ENCODE results near the gene PSEN1.

Gene PSEN1

DNA sequence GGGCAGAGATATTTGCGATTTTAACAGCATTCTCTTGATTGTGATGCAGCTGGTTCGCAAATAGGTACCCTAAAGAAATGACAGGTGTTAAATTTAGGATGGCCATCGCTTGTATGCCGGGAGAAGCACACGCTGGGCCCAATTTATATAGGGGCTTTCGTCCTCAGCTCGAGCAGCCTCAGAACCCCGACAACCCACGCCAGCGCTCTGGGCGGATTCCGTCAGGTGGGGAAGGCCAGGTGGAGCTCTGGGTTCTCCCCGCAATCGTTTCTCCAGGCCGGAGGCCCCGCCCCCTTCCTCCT lies 271 bp upstream of the PSEN1 start:
- H2AK5ac ChIP-seq (ENCODE audit: low read depth, low read length), result no peak overlapping the region
- no peak for DNase-seq (ENCODE audit: low spot score)
- no peak overlapping the region for H4K8ac ChIP-seq (ENCODE audit: low read depth, low read length)
- no peak overlapping the region for H3K27ac ChIP-seq (replicated peaks; ENCODE audit: low read length)
- H3K36me3 ChIP-seq (replicated peaks in 1 of 2; ENCODE audit: control insufficient read depth in 2 of 2, insufficient read depth in 2 of 2, low read length in 2 of 2), result peaks cover 0 to 2% of the 10 kb centered on the region in 2 donors
- no peak overlapping the region for H3K9ac ChIP-seq (ENCODE audit: low read depth, low read length, poor library complexity)
- no peaks in the 10 kb centered on the region for H3K27me3 ChIP-seq (ENCODE audit: control insufficient read depth in 3 of 3, insufficient read depth in 3 of 3, low read depth in 1 of 3, low read length in 3 of 3)
- H2BK12ac ChIP-seq (ENCODE audit: low read length), result no peak overlapping the region
- H3K14ac ChIP-seq (ENCODE audit: low read length), result no peak overlapping the region
- no peak overlapping the region for H3K23ac ChIP-seq (ENCODE audit: low read depth, low read length, poor library complexity)
- H3K4ac ChIP-seq (ENCODE audit: low read length), result no peak overlapping the region
- no peak overlapping the region for H2BK15ac ChIP-seq (ENCODE audit: low read length)
- peaks cover 3 to 8% of the 10 kb centered on the region in 2 donors for H3K4me1 ChIP-seq (ENCODE audit: control insufficient read depth in 2 of 2, insufficient read depth in 1 of 2, low read depth in 1 of 2, low read length in 2 of 2)
- H3K18ac ChIP-seq (ENCODE audit: low read length), result no peak overlapping the region
- WGBS, 2 donors (ENCODE audit: extremely low coverage in 2 of 2, insufficient read length in 2 of 2, insufficient replicate concordance in 1 of 2), result no CpG with 5 or more reads among the region's 16 CpGs
- H3K79me1 ChIP-seq (ENCODE audit: low read depth, low read length), result peaks cover 16% of the 10 kb centered on the region
- H2AFZ ChIP-seq (ENCODE audit: low read length), result peak overlapping the region; percentile 94
- H4K91ac ChIP-seq (ENCODE audit: low read depth, low read length, poor library complexity), result no peak overlapping the region
- H3K4me2 ChIP-seq (ENCODE audit: insufficient read depth, low read length, poor library complexity, severe bottlenecking), result peak overlapping the region; percentile 75
- H2BK120ac ChIP-seq (ENCODE audit: low read depth, low read length), result no peak overlapping the region
- peaks cover 2 to 5% of the 10 kb centered on the region in 2 donors for H3K9me3 ChIP-seq (replicated peaks in 1 of 2; ENCODE audit: control insufficient read depth in 2 of 2, insufficient read depth in 1 of 2, low read depth in 1 of 2, low read length in 2 of 2)
- peak overlapping the region; percentile 86 to 91 for H3K4me3 ChIP-seq (ENCODE audit: low read length in 2 of 2)
- H2BK5ac ChIP-seq (ENCODE audit: low read length), result peak overlapping the region; percentile 93

DNA sequence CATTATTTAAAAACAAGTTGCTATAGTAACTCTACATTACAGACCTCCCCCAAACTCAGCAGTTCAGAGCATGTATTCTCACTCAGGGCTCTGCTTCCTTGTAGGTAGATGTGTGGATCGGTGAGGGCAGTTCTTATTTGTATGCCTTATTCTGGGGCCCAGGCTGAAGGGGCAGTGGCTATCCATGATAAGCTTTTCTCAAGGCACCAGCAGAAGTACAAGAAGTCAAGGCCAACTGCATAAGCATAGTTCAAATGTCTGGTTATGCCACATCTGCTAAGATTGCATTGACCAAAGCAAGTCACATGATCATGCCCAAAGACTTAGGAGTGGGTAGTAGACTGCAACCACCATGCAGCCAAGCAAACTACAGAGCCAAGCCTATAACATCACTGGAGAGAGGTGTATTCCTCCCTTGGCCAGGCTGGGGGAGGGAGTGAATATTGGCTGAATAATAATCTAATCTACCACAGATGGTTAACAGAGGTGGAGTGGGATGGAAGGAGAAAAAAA lies 4.6 kb downstream of the PSEN1 start:
- no peak overlapping the region for H3K4ac ChIP-seq (ENCODE audit: low read length)
- no peak overlapping the region for H3K9ac ChIP-seq (ENCODE audit: low read depth, low read length, poor library complexity)
- H3K4me1 ChIP-seq (ENCODE audit: control insufficient read depth in 2 of 2, insufficient read depth in 1 of 2, low read depth in 1 of 2, low read length in 2 of 2), result peaks cover 13 to 15% of the 10 kb centered on the region in 2 donors
- peaks cover 0 to 4% of the 10 kb centered on the region in 2 donors for H3K36me3 ChIP-seq (replicated peaks in 1 of 2; ENCODE audit: control insufficient read depth in 2 of 2, insufficient read depth in 2 of 2, low read length in 2 of 2)
- no peak overlapping the region for H3K18ac ChIP-seq (ENCODE audit: low read length)
- H3K9me3 ChIP-seq (replicated peaks in 1 of 2; ENCODE audit: control insufficient read depth in 2 of 2, insufficient read depth in 1 of 2, low read depth in 1 of 2, low read length in 2 of 2), result peaks cover 2 to 4% of the 10 kb centered on the region in 2 donors
- no peak overlapping the region for H2BK5ac ChIP-seq (ENCODE audit: low read length)
- H3K4me2 ChIP-seq (ENCODE audit: insufficient read depth, low read length, poor library complexity, severe bottlenecking), result no peak overlapping the region
- H4K91ac ChIP-seq (ENCODE audit: low read depth, low read length, poor library complexity), result no peak overlapping the region
- DNase-seq (ENCODE audit: low spot score), result no peak
- WGBS, 2 donors (ENCODE audit: extremely low coverage in 2 of 2, insufficient read length in 2 of 2, insufficient replicate concordance in 1 of 2), result no CpG with 5 or more reads among the region's 1 CpG
- no peak overlapping the region for H2BK12ac ChIP-seq (ENCODE audit: low read length)
- H2BK120ac ChIP-seq (ENCODE audit: low read depth, low read length), result no peak overlapping the region
- H3K4me3 ChIP-seq (ENCODE audit: low read length in 2 of 2), result peak overlapping the region in 1 of 2 donors; percentile 30
- no peaks in the 10 kb centered on the region for H3K27me3 ChIP-seq (ENCODE audit: control insufficient read depth in 3 of 3, insufficient read depth in 3 of 3, low read depth in 1 of 3, low read length in 3 of 3)
- no peak overlapping the region for H2BK15ac ChIP-seq (ENCODE audit: low read length)
- H3K27ac ChIP-seq (replicated peaks; ENCODE audit: low read length), result no peak overlapping the region
- peaks cover 17% of the 10 kb centered on the region for H3K79me1 ChIP-seq (ENCODE audit: low read depth, low read length)
- H2AK5ac ChIP-seq (ENCODE audit: low read depth, low read length), result no peak overlapping the region
- H2AFZ ChIP-seq (ENCODE audit: low read length), result no peak overlapping the region
- no peak overlapping the region for H4K8ac ChIP-seq (ENCODE audit: low read depth, low read length)
- H3K14ac ChIP-seq (ENCODE audit: low read length), result no peak overlapping the region
- no peak overlapping the region for H3K23ac ChIP-seq (ENCODE audit: low read depth, low read length, poor library complexity)

DNA sequence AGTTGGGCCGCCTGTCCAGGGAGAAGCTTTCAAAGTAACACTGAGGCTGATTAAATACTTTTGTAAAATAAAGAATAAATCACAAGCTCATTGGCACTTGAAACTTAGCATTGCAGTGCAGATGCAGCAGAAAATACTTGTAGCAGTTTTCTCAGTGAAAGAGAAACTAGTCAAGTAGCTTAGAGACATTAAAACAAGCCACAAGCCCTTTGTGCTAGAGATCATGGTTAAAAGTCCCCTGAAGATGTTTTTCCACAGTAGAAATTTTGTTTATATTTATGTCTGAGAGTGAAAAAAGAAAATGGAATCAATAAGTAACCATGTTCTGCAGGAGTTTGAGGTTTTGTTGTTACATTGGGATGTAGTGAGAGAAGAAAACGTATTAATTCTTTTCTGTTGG lies 5.9 kb downstream of the PSEN1 start:
- Histone ChIP-seq H3K4me1 (ENCODE audit: control insufficient read depth in 2 of 2, insufficient read depth in 1 of 2, low read depth in 1 of 2, low read length in 2 of 2) (peaks cover 8 to 15% of the 10 kb centered on the region in 2 donors), H2AK5ac (ENCODE audit: low read depth, low read length) (no peak overlapping the region), H2BK12ac (ENCODE audit: low read length) (no peak overlapping the region), H3K23ac (ENCODE audit: low read depth, low read length, poor library complexity) (no peak overlapping the region), H4K91ac (ENCODE audit: low read depth, low read length, poor library complexity) (no peak overlapping the region), H2BK15ac (ENCODE audit: low read length) (no peak overlapping the region), H3K18ac (ENCODE audit: low read length) (no peak overlapping the region), H3K4me3 (ENCODE audit: low read length in 2 of 2) (no peak overlapping the region), H3K27me3 (ENCODE audit: control insufficient read depth in 3 of 3, insufficient read depth in 3 of 3, low read depth in 1 of 3, low read length in 3 of 3) (no peaks in the 10 kb centered on the region), H3K4me2 (ENCODE audit: insufficient read depth, low read length, poor library complexity, severe bottlenecking) (no peak overlapping the region), H3K14ac (ENCODE audit: low read length) (no peak overlapping the region), H2BK120ac (ENCODE audit: low read depth, low read length) (no peak overlapping the region), H3K36me3 (replicated peaks in 1 of 2; ENCODE audit: control insufficient read depth in 2 of 2, insufficient read depth in 2 of 2, low read length in 2 of 2) (peaks cover 0 to 5% of the 10 kb centered on the region in 2 donors), H4K8ac (ENCODE audit: low read depth, low read length) (no peak overlapping the region), H3K9ac (ENCODE audit: low read depth, low read length, poor library complexity) (no peak overlapping the region), H2BK5ac (ENCODE audit: low read length) (no peak overlapping the region), H2AFZ (ENCODE audit: low read length) (no peak overlapping the region), H3K27ac (replicated peaks; ENCODE audit: low read length) (no peak overlapping the region), H3K4ac (ENCODE audit: low read length) (no peak overlapping the region), H3K9me3 (replicated peaks in 1 of 2; ENCODE audit: control insufficient read depth in 2 of 2, insufficient read depth in 1 of 2, low read depth in 1 of 2, low read length in 2 of 2) (peaks cover 2 to 4% of the 10 kb centered on the region in 2 donors), H3K79me1 (ENCODE audit: low read depth, low read length) (peaks cover 12% of the 10 kb centered on the region)
- no CpG with 5 or more reads among the region's 2 CpGs for WGBS, 2 donors (ENCODE audit: extremely low coverage in 2 of 2, insufficient read length in 2 of 2, insufficient replicate concordance in 1 of 2)
- DNase-seq (ENCODE audit: low spot score), result no peak

DNA sequence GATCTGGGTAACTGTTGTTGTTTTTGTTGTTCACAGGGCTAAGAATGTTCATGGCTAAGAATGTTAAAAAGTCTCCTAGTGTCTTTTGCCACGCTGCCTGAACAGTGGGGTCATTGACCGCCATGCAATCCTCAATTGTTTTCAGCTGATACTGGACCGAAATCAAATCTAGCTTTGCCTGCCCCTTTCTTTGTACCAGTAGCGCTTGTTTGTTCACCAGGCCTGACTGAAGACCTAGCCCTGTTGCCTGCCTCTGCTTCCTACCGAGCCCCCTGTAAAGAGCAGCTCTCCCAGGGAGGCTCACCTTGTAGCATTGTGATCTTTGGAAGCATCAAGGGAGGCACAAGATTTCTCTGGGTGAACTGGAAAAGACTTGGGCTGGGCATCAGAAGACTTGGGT lies 6.7 kb downstream of the PSEN1 start:
- H3K4me3 ChIP-seq (ENCODE audit: low read length in 2 of 2), result no peak overlapping the region
- no peak overlapping the region for H3K14ac ChIP-seq (ENCODE audit: low read length)
- H3K9me3 ChIP-seq (replicated peaks in 1 of 2; ENCODE audit: control insufficient read depth in 2 of 2, insufficient read depth in 1 of 2, low read depth in 1 of 2, low read length in 2 of 2), result peaks cover 2 to 4% of the 10 kb centered on the region in 2 donors
- H3K4me2 ChIP-seq (ENCODE audit: insufficient read depth, low read length, poor library complexity, severe bottlenecking), result peak overlapping the region; percentile 21
- no peak overlapping the region for H3K4ac ChIP-seq (ENCODE audit: low read length)
- H3K36me3 ChIP-seq (replicated peaks in 1 of 2; ENCODE audit: control insufficient read depth in 2 of 2, insufficient read depth in 2 of 2, low read length in 2 of 2), result peaks cover 2 to 13% of the 10 kb centered on the region in 2 donors
- peak overlapping the region; percentile 37 for H3K27ac ChIP-seq (replicated peaks; ENCODE audit: low read length)
- no peak overlapping the region for H3K9ac ChIP-seq (ENCODE audit: low read depth, low read length, poor library complexity)
- no peaks in the 10 kb centered on the region for H3K27me3 ChIP-seq (ENCODE audit: control insufficient read depth in 3 of 3, insufficient read depth in 3 of 3, low read depth in 1 of 3, low read length in 3 of 3)
- H2BK5ac ChIP-seq (ENCODE audit: low read length), result no peak overlapping the region
- H2AFZ ChIP-seq (ENCODE audit: low read length), result no peak overlapping the region
- H3K23ac ChIP-seq (ENCODE audit: low read depth, low read length, poor library complexity), result no peak overlapping the region
- no peak overlapping the region for H2BK15ac ChIP-seq (ENCODE audit: low read length)
- DNase-seq (ENCODE audit: low spot score), result peak; percentile 12
- H4K8ac ChIP-seq (ENCODE audit: low read depth, low read length), result no peak overlapping the region
- no peak overlapping the region for H2BK12ac ChIP-seq (ENCODE audit: low read length)
- no peak overlapping the region for H3K18ac ChIP-seq (ENCODE audit: low read length)
- no CpG with 5 or more reads among the region's 5 CpGs for WGBS, 2 donors (ENCODE audit: extremely low coverage in 2 of 2, insufficient read length in 2 of 2, insufficient replicate concordance in 1 of 2)
- H2BK120ac ChIP-seq (ENCODE audit: low read depth, low read length), result no peak overlapping the region
- H2AK5ac ChIP-seq (ENCODE audit: low read depth, low read length), result no peak overlapping the region
- peaks cover 7% of the 10 kb centered on the region for H3K79me1 ChIP-seq (ENCODE audit: low read depth, low read length)
- peaks cover 5 to 12% of the 10 kb centered on the region in 2 donors for H3K4me1 ChIP-seq (ENCODE audit: control insufficient read depth in 2 of 2, insufficient read depth in 1 of 2, low read depth in 1 of 2, low read length in 2 of 2)
- no peak overlapping the region for H4K91ac ChIP-seq (ENCODE audit: low read depth, low read length, poor library complexity)
